ENCODE measurements around the gene FKBP10.
A peak's percentile ranks its signal among the peaks of the same experiment; 100 is the strongest.

FKBP10 gene

GRCh38 chr17:41782142-41782541 lies 30.7 kb upstream of the FKBP10 start:
- DNase-seq, result no peak
- peaks cover 18% of the 10 kb centered on the region for H3K4me1 ChIP-seq (ENCODE audit: control insufficient read depth, insufficient read depth, low read length, poor library complexity, severe bottlenecking)
- no peak overlapping the region for H3K4me3 ChIP-seq (ENCODE audit: insufficient read depth, low read depth, low read length, poor library complexity, severe bottlenecking)
- H3K9me3 ChIP-seq (ENCODE audit: control insufficient read depth, low read length), result no peaks in the 10 kb centered on the region
- peaks cover 13% of the 10 kb centered on the region for H3K27me3 ChIP-seq (replicated peaks; ENCODE audit: control insufficient read depth, insufficient read depth, low read length, poor library complexity, severe bottlenecking)
- H3K36me3 ChIP-seq (ENCODE audit: control insufficient read depth, insufficient read depth, low read length), result no peaks in the 10 kb centered on the region
- no peak overlapping the region for H3K27ac ChIP-seq (ENCODE audit: insufficient read depth, low read length, poor library complexity, severe bottlenecking)

DNA sequence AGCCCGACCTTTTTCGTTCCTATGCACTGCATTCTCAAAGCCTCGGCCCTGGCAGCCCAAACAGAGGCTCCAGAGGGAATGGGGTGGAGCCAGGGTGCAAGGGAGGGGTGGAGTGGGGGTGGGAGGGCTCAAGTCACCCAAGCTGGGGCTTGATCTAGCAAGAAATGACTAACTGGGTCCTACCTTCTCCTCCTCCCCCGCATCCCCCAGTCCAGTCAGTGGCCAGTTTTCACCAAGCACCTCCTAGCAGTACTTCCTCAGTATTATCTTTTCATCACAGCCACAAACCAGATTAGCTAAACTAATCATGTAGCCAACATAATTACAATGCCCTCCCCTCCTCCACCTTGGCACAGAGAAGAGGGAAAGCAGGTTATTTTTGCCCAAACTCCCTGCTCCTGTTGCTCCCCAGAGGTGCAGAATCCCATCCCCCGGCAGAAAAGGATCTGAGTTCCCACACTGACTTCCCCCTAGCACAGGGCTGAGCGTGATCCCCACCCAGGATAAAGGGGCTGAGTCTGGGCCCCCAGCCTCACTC lies 28.5 kb upstream of the FKBP10 start:
- no peak for DNase-seq
- Histone ChIP-seq H3K9me3 (ENCODE audit: control insufficient read depth, low read length) (no peaks in the 10 kb centered on the region), H3K4me1 (ENCODE audit: control insufficient read depth, insufficient read depth, low read length, poor library complexity, severe bottlenecking) (peaks cover 18% of the 10 kb centered on the region), H3K4me3 (ENCODE audit: insufficient read depth, low read depth, low read length, poor library complexity, severe bottlenecking) (no peak overlapping the region), H3K27me3 (replicated peaks; ENCODE audit: control insufficient read depth, insufficient read depth, low read length, poor library complexity, severe bottlenecking) (peaks cover 13% of the 10 kb centered on the region), H3K36me3 (ENCODE audit: control insufficient read depth, insufficient read depth, low read length) (no peaks in the 10 kb centered on the region), H3K27ac (ENCODE audit: insufficient read depth, low read length, poor library complexity, severe bottlenecking) (no peak overlapping the region)

GRCh38 chr17:41785091-41785858 lies 27.5 kb upstream of the FKBP10 start:
- Histone ChIP-seq H3K4me3 (ENCODE audit: insufficient read depth, low read depth, low read length, poor library complexity, severe bottlenecking) (peak overlapping the region; percentile 44), H3K36me3 (ENCODE audit: control insufficient read depth, insufficient read depth, low read length) (no peaks in the 10 kb centered on the region), H3K27me3 (replicated peaks; ENCODE audit: control insufficient read depth, insufficient read depth, low read length, poor library complexity, severe bottlenecking) (peaks cover 13% of the 10 kb centered on the region), H3K27ac (ENCODE audit: insufficient read depth, low read length, poor library complexity, severe bottlenecking) (no peak overlapping the region), H3K9me3 (ENCODE audit: control insufficient read depth, low read length) (no peaks in the 10 kb centered on the region), H3K4me1 (ENCODE audit: control insufficient read depth, insufficient read depth, low read length, poor library complexity, severe bottlenecking) (peaks cover 18% of the 10 kb centered on the region)
- DNase-seq, result no peak

GRCh38 chr17:41785859-41786226 lies 27.0 kb upstream of the FKBP10 start:
- H3K27me3 ChIP-seq (replicated peaks; ENCODE audit: control insufficient read depth, insufficient read depth, low read length, poor library complexity, severe bottlenecking), result peaks cover 13% of the 10 kb centered on the region
- H3K36me3 ChIP-seq (ENCODE audit: control insufficient read depth, insufficient read depth, low read length), result no peaks in the 10 kb centered on the region
- peak overlapping the region; percentile 44 for H3K4me3 ChIP-seq (ENCODE audit: insufficient read depth, low read depth, low read length, poor library complexity, severe bottlenecking)
- no peaks in the 10 kb centered on the region for H3K9me3 ChIP-seq (ENCODE audit: control insufficient read depth, low read length)
- H3K27ac ChIP-seq (ENCODE audit: insufficient read depth, low read length, poor library complexity, severe bottlenecking), result no peak overlapping the region
- H3K4me1 ChIP-seq (ENCODE audit: control insufficient read depth, insufficient read depth, low read length, poor library complexity, severe bottlenecking), result peaks cover 18% of the 10 kb centered on the region
- no peak for DNase-seq

- Histone ChIP-seq H3K27ac (ENCODE audit: insufficient read depth, low read length, poor library complexity, severe bottlenecking) (no peak within 1 kb of the TSS), H3K27me3 (replicated peaks; ENCODE audit: control insufficient read depth, insufficient read depth, low read length, poor library complexity, severe bottlenecking) (peaks cover 13% of the 10 kb centered on the region), H3K4me3 (ENCODE audit: insufficient read depth, low read depth, low read length, poor library complexity, severe bottlenecking) (peak within 1 kb of the TSS; percentile 44), H3K4me1 (ENCODE audit: control insufficient read depth, insufficient read depth, low read length, poor library complexity, severe bottlenecking) (peaks cover 18% of the 10 kb centered on the region), H3K36me3 (ENCODE audit: control insufficient read depth, insufficient read depth, low read length) (no peaks in the 10 kb centered on the region), H3K9me3 (ENCODE audit: control insufficient read depth, low read length) (no peaks in the 10 kb centered on the region)
- DNase-seq, result peak; percentile 79 to 80 (median 79)
Observed at GRCh38 chr17:41786227-41787020, 26.4 kb upstream of the FKBP10 start, which contains the start of gene JUP. Gene JUP (minus strand): TSS chr17:41786711. CDS start chr17:41771854, 14,857 bp downstream.

GRCh38 chr17:41787021-41787418 lies 25.8 kb upstream of the FKBP10 start:
- Histone ChIP-seq H3K4me3 (ENCODE audit: insufficient read depth, low read depth, low read length, poor library complexity, severe bottlenecking) (peak overlapping the region; percentile 44), H3K36me3 (ENCODE audit: control insufficient read depth, insufficient read depth, low read length) (no peaks in the 10 kb centered on the region), H3K27me3 (replicated peaks; ENCODE audit: control insufficient read depth, insufficient read depth, low read length, poor library complexity, severe bottlenecking) (peaks cover 13% of the 10 kb centered on the region), H3K27ac (ENCODE audit: insufficient read depth, low read length, poor library complexity, severe bottlenecking) (no peak overlapping the region), H3K4me1 (ENCODE audit: control insufficient read depth, insufficient read depth, low read length, poor library complexity, severe bottlenecking) (peaks cover 18% of the 10 kb centered on the region), H3K9me3 (ENCODE audit: control insufficient read depth, low read length) (no peaks in the 10 kb centered on the region)
- DNase-seq, result no peak

DNA sequence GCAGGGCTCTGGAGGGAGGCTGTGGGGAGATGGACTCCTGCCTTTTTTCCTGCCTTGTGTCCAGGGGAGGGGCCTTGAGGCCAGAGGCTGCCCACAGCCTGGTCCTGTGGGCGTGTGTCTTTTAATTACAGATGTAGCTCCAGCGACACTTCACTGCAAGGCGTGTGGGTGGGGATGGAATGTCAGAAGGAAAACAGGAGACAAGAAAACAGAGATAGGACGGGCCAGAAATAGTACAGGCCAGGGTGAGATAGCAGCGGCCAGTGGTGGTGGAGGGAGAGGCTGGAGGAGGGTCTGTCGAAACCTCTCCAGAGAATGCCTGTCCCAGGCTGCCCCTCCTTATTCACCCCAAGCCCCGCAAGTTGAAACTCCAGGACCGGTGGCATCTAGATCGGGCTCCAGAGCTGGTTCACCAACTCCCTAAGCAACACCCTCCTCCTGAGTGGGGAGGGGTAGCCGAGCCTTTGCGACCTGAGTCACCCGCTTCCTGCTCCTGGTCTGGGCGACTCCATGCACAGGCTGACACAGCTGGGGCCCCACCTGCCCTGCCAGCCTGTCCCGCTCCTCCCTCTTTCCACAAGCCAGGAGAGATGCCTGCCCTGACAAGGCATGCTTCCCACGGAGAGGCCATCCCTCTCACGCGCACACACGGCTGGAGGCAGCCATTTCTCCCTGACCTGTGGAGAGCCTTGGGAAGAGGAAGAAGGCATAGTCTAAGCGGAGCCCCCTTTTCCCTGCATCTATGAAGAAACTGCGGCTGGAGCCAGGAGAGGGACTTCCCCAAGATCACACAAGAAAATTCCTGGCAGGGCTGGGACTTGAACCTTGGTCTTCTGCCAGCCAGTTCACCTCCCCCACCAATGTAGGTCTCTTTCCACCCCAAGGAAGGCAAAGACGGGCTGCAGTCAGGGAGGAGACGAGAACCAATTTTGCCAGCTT lies 19.7 kb upstream of the FKBP10 start:
- no peak overlapping the region for H3K27ac ChIP-seq (ENCODE audit: insufficient read depth, low read length, poor library complexity, severe bottlenecking)

GRCh38 chr17:41793784-41794539 lies 18.8 kb upstream of the FKBP10 start:
- Histone ChIP-seq H3K36me3 (ENCODE audit: control insufficient read depth, insufficient read depth, low read length) (no peaks in the 10 kb centered on the region), H3K4me1 (ENCODE audit: control insufficient read depth, insufficient read depth, low read length, poor library complexity, severe bottlenecking) (no peaks in the 10 kb centered on the region), H3K27ac (ENCODE audit: insufficient read depth, low read length, poor library complexity, severe bottlenecking) (no peak overlapping the region), H3K9me3 (ENCODE audit: control insufficient read depth, low read length) (no peaks in the 10 kb centered on the region), H3K4me3 (ENCODE audit: insufficient read depth, low read depth, low read length, poor library complexity, severe bottlenecking) (no peak overlapping the region), H3K27me3 (replicated peaks; ENCODE audit: control insufficient read depth, insufficient read depth, low read length, poor library complexity, severe bottlenecking) (no peaks in the 10 kb centered on the region)
- DNase-seq, result no peak

More for the DNA sequence above, 19.7 kb upstream of the FKBP10 start:
- H3K4me3 ChIP-seq (ENCODE audit: insufficient read depth, low read depth, low read length, poor library complexity, severe bottlenecking), result no peak overlapping the region
- H3K27me3 ChIP-seq (replicated peaks; ENCODE audit: control insufficient read depth, insufficient read depth, low read length, poor library complexity, severe bottlenecking), result no peaks in the 10 kb centered on the region
- no peaks in the 10 kb centered on the region for H3K9me3 ChIP-seq (ENCODE audit: control insufficient read depth, low read length)
- no peaks in the 10 kb centered on the region for H3K4me1 ChIP-seq (ENCODE audit: control insufficient read depth, insufficient read depth, low read length, poor library complexity, severe bottlenecking)
- no peaks in the 10 kb centered on the region for H3K36me3 ChIP-seq (ENCODE audit: control insufficient read depth, insufficient read depth, low read length)
- DNase-seq, result no peak

GRCh38 chr17:41794540-41794975 lies 18.2 kb upstream of the FKBP10 start:
- Histone ChIP-seq H3K4me1 (ENCODE audit: control insufficient read depth, insufficient read depth, low read length, poor library complexity, severe bottlenecking) (no peaks in the 10 kb centered on the region), H3K27me3 (replicated peaks; ENCODE audit: control insufficient read depth, insufficient read depth, low read length, poor library complexity, severe bottlenecking) (no peaks in the 10 kb centered on the region)

More at GRCh38 chr17:41794540-41794975, 18.2 kb upstream of the FKBP10 start:
- no peak for DNase-seq
- Histone ChIP-seq H3K9me3 (ENCODE audit: control insufficient read depth, low read length) (no peaks in the 10 kb centered on the region), H3K4me3 (ENCODE audit: insufficient read depth, low read depth, low read length, poor library complexity, severe bottlenecking) (no peak overlapping the region), H3K36me3 (ENCODE audit: control insufficient read depth, insufficient read depth, low read length) (no peaks in the 10 kb centered on the region), H3K27ac (ENCODE audit: insufficient read depth, low read length, poor library complexity, severe bottlenecking) (no peak overlapping the region)

All from effector memory CD4-positive, alpha-beta T cell (primary cell).